Left cardiac atrium (tissue), 2 donors: ENCODE measurements around the gene PGBD5. TPM values are rescaled to one million over a fixed set of nuclear protein-coding genes. Genes with fewer than 3 reads are reported as not detected.

ENCODE experiments used
- total RNA-seq, 2 donors: library from RNA; stranded (reverse); fragmentation: NEBNext Ultra II Directional; extraction: Animal tissue kit (Norgen Biotek cat#: 25700); gene quantifications; one replicate each; pipeline ENCODE4 v1.2.1, GENCODE V29; 2021
- donor health status: DM: no; HTN: yes; CAD: no; lungs with severe emphysema.
- donor health status: DM: yes; HTN: yes; CAD: no.

PGBD5 gene
- total RNA-seq, 2 donors from 2014 or later: 19.6 to 24.8 TPM

Other genes starting within 250 kb of the PGBD5 start
- 10 to 100 TPM; 30.5 to 31.2 TPM for gene COG2, start 216.1 kb upstream of the PGBD5 start, total RNA-seq